Upper lobe of right lung (tissue), 1 donor: ENCODE data around the gene SPARC. TPM values are rescaled to one million over a fixed set of nuclear protein-coding genes. Genes with fewer than 3 reads are reported as not detected.
A peak's percentile ranks its signal among the peaks of the same experiment; 100 is the strongest.
"Not testable (repeated sequence)": the region's sequence is repeated elsewhere in the genome, so short reads cannot be mapped to it uniquely, and the experiment has no call there.

Source experiments
- ATAC-seq: fragments of 200-7000 bp; cut with Tn5 transposase; one replicate; pipeline ENCODE4 v1.9.1; 2020; ENCODE audit warnings: mild to moderate bottlenecking, moderate library complexity
- DNase-seq: peaks from one replicate; pipeline ENCODE4 v3.0.0-alpha.2; 2020
- H3K27ac ChIP-seq: fragments of 200-600 bp; one replicate; pipeline ENCODE4 v1.8.0; 2022
- H3K27me3 ChIP-seq: fragments of 200-600 bp; one replicate; pipeline ENCODE4 v1.8.0; 2022; ENCODE audit warnings: mild to moderate bottlenecking
- H3K36me3 ChIP-seq: fragments of 200-600 bp; one replicate; pipeline ENCODE4 v1.8.0; 2022
- H3K4me1 ChIP-seq: fragments of 200-600 bp; one replicate; pipeline ENCODE4 v1.8.0; 2022
- H3K4me3 ChIP-seq: fragments of 200-600 bp; one replicate; pipeline ENCODE4 v1.8.0; 2022; ENCODE audit warnings: mild to moderate bottlenecking
- H3K9me3 ChIP-seq: fragments of 200-600 bp; one replicate; pipeline ENCODE4 v1.8.0; 2022
- CTCF ChIP-seq: fragments of 200-600 bp; IDR thresholded peaks from one replicate; pipeline ENCODE4 v1.8.0; 2022; ENCODE audit warnings: antibody characterized with exemption
- intact Hi-C: fragments of 100-400 bp; cut with DNase I; formaldehyde crosslinking; loops from one replicate; pipeline ENCODE4 v1.11.0; 2022
- total RNA-seq: library from RNA; stranded (reverse); fragmentation: NEBNext Ultra II Directional; extraction: Animal tissue kit (Norgen Biotek cat#: 25700); gene quantifications from one replicate; pipeline ENCODE4 v1.2.1, GENCODE V29; 2021
- donor health status: DM: no; HTN: yes; CAD: no; lungs with severe emphysema.

SPARC gene
- total RNA-seq, 1 donor from 2014 or later, result 1,248 TPM

GRCh38 chr5:151680944-151681427 is 5.7 kb downstream of the SPARC start:
- Histone ChIP-seq H3K4me3 (no peak overlapping the region), H3K9me3 (no peaks in the 10 kb centered on the region), H3K27ac (peak overlapping the region; percentile 90), H3K36me3 (peaks cover 7% of the 10 kb centered on the region), H3K4me1 (peaks cover 81% of the 10 kb centered on the region), H3K27me3 (no peaks in the 10 kb centered on the region)
- DNase-seq (no peak), ATAC-seq (no peak)
- intact Hi-C loops, result no loop called here
- no peak for TF ChIP-seq CTCF

GRCh38 chr5:151680156-151680505 is 6.6 kb downstream of the SPARC start:
- peak overlapping the region; percentile 90 for H3K27ac ChIP-seq
- peaks cover 90% of the 10 kb centered on the region for H3K4me1 ChIP-seq
- H3K36me3 ChIP-seq, intact Hi-C loops, H3K4me3 ChIP-seq, H3K9me3 ChIP-seq, ATAC-seq, DNase-seq, H3K27me3 ChIP-seq: not testable (repeated sequence)

- no peak for TF ChIP-seq CTCF
- Histone ChIP-seq H3K9me3 (no peaks in the 10 kb centered on the region), H3K27me3 (no peaks in the 10 kb centered on the region), H3K36me3 (peaks cover 15% of the 10 kb centered on the region), H3K27ac (peak overlapping the region; percentile 79), H3K4me1 (peaks cover 95% of the 10 kb centered on the region), H3K4me3 (no peak overlapping the region)
- DNase-seq, result no peak
- intact Hi-C loops, result no loop called here
- no peak for ATAC-seq
These were observed 7.1 kb downstream of the SPARC start for GRCh38 chr5:151679421-151680155.

GRCh38 chr5:151678713-151679112 is 8.0 kb downstream of the SPARC start:
- H3K4me1 ChIP-seq, result peaks cover 93% of the 10 kb centered on the region
- H3K27me3 ChIP-seq, result no peaks in the 10 kb centered on the region
- H3K27ac ChIP-seq, result peak overlapping the region; percentile 79
- H3K4me3 ChIP-seq, result no peak overlapping the region
- no peak for TF ChIP-seq CTCF
- intact Hi-C loops, result no loop called here
- H3K36me3 ChIP-seq, result peaks cover 22% of the 10 kb centered on the region
- DNase-seq (no peak), ATAC-seq (no peak)
- H3K9me3 ChIP-seq, result no peaks in the 10 kb centered on the region

GRCh38 chr5:151677776-151678545 is 8.8 kb downstream of the SPARC start:
- DNase-seq (no peak), ATAC-seq (peak; percentile 55)
- peak overlapping the region; percentile 5 for H3K4me3 ChIP-seq
- peaks cover 29% of the 10 kb centered on the region for H3K36me3 ChIP-seq
- peaks cover 93% of the 10 kb centered on the region for H3K4me1 ChIP-seq
- no peak for TF ChIP-seq CTCF
- intact Hi-C loops, result no loop called here
- H3K27me3 ChIP-seq, result no peaks in the 10 kb centered on the region
- no peaks in the 10 kb centered on the region for H3K9me3 ChIP-seq
- H3K27ac ChIP-seq, result peak overlapping the region; percentile 79

- TF ChIP-seq CTCF, result no peak
- H3K4me1 ChIP-seq, result peaks cover 92% of the 10 kb centered on the region
- no peaks in the 10 kb centered on the region for H3K27me3 ChIP-seq
- peaks cover 32% of the 10 kb centered on the region for H3K36me3 ChIP-seq
- H3K9me3 ChIP-seq, result no peaks in the 10 kb centered on the region
- H3K4me3 ChIP-seq, result no peak overlapping the region
- peak overlapping the region; percentile 79 for H3K27ac ChIP-seq
- intact Hi-C loops, result no loop called here
- ATAC-seq, result no peak
- no peak for DNase-seq
These were observed 10.0 kb downstream of the SPARC start for GRCh38 chr5:151676719-151677118.
